Panc1 (cell line): ENCODE data around the gene SH3BP5L.

Experiments
- CTCF ChIP-seq: fragments of 450-650 bp; IDR thresholded peaks from 2 replicates; pipeline ENCODE4 v1.5.1; 2017; ENCODE audit warnings: mild to moderate bottlenecking
- POLR2AphosphoS5 ChIP-seq: IDR thresholded peaks from 2 replicates; pipeline ENCODE4 v1.6.1; 2012; ENCODE audit warnings: mild to moderate bottlenecking, low read depth, low read length, moderate library complexity

GRCh38 chr1:248850124-248850523 lies 24.4 kb upstream of the SH3BP5L start:
- TF ChIP-seq CTCF, result no peak
- TF ChIP-seq POLR2AphosphoS5, result no peak
